Fibroblast of peridontal ligament (primary cell): Measurements from ENCODE around the gene ZNF416.

Experiments
- DNase-seq: peaks from one replicate; pipeline ENCODE4 v3.0.0-alpha.2; 2010; ENCODE audit errors: extremely low read depth

The ZNF416 gene

DNA sequence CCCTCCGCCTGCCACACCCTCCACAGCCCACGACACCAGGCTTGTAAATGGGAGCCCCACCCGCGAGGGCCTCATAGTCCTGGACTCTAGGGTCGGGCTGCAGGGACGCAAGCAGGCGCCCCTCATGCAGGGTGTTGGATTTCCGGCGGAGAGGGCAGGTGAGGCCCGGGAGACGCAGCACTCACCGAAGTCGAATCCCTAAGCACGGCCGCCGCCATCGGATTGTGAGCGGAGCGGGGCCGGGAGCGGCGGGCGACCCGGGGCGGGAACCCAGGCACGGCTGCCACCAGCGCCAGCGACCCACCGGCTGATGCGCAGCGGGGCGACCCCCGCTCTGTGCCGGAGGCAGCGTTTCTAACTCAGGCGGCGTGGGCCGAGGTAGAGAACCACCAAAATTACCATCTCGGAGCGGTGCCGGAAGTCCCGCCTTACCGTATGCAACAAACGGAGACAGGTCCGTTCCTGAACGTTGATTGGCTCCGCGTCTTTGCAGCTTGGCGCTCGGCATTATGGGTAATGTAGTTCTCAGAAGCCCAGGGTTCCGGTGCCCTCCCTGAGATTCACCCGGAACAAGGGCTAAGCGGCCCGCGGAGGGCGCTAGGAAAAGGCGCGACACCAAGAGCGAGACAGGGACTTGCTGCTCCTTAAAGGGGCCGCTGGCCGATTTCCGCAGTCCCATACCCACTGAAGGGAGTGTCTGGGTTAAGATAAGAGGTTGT is at the start of gene ZNF416:
Gene ZNF416, minus strand, starts transcription at position 425 of the 719 bp plus-strand sequence. Its CDS starts 207 bp downstream, at position 218.
- DNase-seq: peak; percentile 99

DNA sequence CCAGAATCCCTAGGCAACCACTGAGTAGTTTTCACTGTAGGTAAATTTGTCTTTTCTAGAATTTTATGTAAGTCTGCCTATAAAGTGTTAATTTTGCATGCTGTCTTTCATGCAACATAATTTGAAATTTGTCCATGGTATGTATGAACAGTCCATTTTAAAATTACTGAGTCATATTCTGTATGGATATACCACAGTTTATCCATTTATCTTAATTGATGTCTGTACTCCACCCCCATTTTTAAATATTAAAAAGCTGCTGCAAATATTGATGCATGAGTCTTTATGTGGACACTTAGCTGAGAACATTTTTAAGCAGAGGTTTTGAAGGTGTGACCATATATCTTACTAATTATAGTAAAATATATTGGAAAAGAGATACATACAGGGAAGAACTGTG is 44.4 kb upstream of the ZNF416 start:
- DNase-seq: no peak

DNA sequence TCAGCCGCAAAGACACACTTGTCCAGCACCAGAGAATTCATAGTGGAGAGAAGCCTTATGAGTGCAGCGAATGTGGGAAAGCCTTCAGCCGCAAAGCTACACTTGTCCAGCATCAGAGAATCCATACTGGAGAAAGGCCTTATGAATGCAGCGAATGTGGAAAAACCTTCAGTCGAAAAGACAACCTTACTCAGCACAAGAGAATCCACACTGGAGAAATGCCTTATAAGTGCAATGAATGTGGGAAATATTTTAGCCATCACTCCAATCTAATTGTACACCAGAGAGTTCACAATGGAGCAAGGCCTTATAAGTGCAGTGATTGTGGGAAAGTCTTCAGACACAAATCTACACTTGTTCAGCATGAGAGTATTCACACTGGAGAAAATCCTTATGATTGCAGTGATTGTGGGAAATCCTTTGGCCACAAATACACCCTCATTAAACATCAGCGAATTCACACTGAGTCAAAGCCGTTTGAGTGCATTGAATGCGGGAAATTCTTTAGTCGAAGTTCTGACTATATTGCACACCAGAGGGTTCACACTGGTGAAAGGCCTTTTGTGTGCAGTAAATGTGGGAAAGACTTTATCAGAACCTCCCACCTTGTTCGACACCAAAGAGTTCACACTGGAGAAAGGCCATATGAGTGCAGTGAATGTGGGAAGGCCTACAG is 42.1 kb upstream of the ZNF416 start:
- peak; percentile 17 for DNase-seq

DNA sequence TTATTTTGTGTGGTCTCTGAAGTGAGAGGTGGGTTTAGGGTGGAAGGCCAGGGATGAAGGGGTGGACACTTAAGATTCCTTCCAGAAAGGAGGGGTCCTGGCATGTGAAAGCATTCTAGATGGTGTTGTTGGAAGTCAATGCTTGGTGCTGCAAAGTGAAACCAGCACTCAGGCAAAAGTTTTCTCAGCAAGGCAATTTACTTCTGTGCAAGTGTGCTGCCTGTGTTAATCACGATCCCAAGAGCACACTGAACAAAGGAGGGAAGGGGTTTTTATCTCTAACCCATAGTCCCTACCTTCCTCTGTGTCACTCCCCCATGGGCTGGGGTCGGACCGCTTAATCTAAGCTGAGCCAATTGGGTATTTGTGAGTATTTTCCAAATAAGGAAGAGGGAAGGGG is 36.6 kb upstream of the ZNF416 start:
- DNase-seq: no peak

DNA sequence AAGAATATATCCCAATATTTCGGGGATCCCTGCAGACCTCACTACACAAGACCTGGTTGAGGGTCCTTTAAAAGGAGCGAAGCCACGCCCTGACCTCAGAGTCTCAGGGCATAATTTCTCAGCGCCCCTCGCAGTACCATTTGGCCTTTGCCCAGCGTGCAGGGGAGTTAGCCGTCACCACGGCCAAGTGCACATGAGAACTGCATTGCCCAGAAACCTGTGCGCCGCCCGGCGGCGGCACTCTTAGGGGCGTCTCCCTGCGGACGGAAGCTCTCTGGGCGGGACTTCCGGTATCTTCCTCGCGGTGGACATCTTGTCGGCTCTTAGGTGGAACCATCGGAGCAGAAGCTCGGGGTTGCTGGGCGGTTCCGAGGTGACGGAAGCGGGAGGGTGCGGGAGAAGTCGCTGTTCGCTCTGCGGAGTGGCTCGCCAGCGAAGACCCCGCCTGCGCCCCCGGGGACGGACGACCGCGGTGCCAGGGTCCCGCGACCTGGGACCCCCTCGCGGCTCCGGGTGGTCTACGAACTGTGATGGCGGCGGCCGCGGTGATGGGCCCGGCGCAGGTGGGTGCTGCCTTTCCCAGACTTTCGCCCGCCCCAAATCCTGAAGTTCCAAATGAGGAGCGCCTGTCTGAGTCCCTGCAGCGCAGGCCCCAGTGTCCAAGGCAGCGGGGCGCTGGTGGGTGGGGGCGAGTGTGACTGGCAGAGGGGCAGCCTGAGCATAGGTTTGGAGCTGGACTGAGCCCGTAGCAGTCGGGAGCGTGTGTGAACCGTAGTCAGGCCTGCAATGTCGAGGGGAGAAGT is 35.4 kb upstream of the ZNF416 start, which contains the start of gene ZNF134:
Gene ZNF134, plus strand, starts transcription at position 302 of the 803 bp plus-strand sequence. CDS start 5,227 bp downstream, outside the sequence.
- peak; percentile 85 for DNase-seq

DNA sequence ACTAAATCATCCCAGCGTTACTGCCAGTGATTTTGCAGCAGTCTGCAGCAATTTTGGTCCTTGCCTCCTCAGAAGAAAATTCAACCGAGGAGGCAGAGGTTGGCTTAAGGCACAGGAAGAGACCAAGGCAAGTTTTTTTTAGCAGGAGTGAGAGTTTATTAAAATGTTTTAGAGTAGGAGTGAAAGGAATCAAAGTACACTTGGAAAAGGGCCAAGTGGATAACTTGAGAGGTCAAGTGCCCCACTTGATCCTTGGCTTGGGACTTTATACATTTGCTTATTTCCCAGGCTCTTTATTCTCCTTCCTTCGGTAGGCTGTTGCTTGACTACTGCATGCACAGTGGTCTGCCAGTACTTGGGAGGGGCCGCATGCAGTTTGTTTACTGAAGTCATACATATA is 32.4 kb upstream of the ZNF416 start:
- DNase-seq: no peak

DNA sequence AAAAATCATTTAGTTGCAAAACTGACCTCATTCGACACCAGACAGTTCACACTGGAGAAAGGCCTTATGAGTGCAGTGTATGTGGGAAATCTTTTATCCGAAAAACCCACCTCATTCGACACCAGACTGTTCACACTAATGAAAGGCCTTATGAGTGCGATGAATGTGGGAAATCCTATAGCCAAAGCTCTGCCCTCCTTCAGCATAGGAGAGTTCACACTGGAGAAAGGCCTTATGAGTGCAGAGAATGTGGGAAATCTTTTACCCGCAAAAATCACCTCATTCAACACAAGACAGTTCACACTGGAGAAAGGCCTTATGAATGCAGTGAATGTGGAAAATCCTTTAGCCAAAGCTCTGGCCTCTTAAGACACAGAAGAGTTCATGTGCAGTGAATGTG is 28.2 kb upstream of the ZNF416 start:
- DNase-seq: no peak

DNA sequence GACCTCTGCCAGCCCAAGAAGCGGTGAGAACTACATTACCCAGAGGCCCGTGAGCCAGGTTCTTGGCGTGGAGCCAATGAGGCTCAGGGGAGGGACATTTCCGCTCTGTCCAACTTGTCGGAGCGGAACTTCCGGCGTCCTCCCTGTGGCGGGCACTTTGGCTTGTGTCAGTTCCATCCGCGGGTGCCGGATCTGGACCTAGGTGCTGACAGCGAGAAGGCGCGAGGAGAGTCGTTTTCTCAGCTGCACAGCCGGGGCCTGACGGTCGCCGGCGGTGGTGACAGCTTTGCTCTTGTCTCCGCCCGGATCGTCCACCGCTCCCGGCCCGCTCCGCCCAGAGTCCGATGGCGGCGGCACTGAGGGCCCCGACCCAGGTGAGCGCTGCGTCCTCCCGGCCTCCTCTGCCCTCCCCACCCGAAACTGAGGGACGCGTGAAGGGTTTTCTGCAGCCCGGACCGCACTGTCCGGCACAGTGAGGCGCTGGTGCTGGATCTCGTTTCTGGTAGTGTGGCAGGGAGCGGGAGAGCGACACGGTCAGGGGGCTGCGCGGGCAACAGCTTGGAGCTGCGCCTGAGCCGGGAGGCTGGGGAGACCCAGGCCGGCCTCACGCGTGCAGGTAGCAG is 21.2 kb upstream of the ZNF416 start, which contains the start of gene ZNF530:
Gene ZNF530, plus strand, starts transcription at position 125 of the 623 bp plus-strand sequence. CDS start 4,461 bp downstream, outside the sequence.
- DNase-seq: peak; percentile 91

DNA sequence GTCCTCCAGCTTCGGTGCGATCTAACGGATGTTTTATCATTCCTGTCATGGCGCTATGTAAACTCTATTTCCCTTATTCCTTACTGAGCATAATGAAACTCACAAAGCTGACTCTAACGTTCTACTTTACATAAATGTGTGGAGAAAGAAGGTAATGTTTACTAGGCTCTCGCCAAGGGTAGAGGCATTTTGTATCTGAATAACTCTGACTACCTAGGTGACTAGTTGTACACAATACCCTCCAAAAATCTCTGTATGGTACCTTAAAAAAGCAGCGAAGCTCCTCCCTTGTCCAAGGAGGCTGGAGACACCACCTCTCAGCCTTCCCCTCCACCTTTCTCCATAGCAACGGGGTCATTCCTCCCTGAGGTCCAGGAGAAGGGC is 20.7 kb upstream of the ZNF416 start:
- DNase-seq: no peak

DNA sequence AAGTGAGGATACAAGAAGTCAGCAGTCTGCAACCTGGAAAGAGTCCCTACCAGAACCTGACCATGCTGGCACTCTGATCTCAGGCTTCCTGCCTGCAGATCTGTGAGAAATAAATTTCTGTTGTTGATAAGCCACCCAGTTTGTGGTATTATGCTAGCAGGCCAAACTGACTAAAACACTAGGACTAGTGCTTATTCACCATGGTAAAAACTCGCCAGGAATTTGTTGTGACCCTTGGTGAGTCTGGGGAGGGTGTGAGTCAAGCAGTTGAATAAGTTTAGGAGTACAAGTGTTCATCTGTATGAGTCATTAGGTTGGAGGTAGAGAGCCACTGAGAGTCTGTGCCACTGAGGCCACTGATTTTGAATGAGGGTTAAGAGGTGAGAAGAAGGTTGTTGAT is 8.8 kb upstream of the ZNF416 start:
- no peak for DNase-seq

DNA sequence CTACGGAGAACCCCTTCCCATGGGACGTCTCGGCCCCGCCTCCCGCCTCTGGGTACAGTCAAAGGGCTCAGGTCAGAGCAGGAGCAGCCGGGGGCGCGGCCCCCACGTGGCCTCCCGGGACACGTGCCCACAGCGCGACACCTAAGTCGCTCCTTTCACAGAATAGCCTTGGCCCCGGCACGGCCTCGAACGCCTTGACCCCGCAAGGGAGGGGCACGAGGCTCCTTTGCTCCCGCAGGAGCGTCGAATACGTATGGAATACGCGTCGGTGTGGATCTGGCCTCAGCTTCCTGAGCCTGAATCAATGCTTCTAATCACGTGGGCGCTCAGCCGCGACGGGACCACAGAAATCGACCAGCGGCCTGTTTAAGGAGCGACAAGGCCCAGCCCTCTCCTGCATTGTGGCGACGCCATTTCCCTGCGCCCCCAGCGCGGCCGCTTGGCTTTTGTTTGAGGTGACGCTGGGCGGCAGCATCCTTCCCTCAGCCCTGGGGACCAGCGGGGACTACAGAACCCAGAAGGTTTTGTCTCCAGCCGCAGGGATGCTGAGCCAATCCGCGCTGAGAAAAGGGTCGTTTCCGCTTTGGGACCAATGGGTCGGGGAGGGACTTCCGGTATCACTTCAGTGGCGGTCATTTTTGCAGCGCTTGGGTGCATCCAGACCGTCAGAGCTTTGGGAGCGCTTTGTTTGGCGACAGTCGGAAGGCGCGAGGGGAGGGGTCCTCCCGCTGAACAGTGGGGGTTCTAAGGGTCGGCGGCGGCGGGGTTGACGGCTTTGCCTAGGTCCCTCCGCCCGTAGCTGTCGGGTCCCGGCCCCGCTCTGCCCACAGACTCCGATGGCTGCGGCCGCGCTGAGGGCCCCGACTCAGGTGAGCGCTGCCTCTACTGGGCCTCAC is 5.1 kb upstream of the ZNF416 start, which contains the start of gene ZIK1:
Gene ZIK1, plus strand, starts transcription at position 625 of the 896 bp plus-strand sequence. Its CDS starts 212 bp downstream, at position 837.
- DNase-seq: peak; percentile 92

DNA sequence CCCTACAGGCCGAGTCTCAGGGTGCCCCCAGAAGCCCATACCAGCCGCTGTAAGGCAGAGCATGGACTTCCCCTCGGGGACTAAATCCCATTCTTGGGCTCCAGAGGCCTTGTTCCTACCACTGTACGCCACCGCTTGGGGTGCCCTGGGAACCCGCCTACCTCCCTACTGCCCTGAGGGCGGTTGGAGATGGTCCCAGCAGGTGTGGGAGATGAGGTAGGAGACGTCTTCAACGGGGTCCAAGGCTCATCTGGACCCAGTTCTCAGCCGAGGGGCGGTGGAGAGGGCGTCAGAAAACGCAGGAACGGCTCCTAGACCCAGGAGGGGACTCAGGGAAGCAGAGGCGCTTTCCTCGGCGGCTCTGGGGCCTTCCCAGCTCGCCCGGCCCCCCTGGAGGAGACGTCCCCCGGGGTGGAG is 4.4 kb upstream of the ZNF416 start:
- DNase-seq: no peak

DNA sequence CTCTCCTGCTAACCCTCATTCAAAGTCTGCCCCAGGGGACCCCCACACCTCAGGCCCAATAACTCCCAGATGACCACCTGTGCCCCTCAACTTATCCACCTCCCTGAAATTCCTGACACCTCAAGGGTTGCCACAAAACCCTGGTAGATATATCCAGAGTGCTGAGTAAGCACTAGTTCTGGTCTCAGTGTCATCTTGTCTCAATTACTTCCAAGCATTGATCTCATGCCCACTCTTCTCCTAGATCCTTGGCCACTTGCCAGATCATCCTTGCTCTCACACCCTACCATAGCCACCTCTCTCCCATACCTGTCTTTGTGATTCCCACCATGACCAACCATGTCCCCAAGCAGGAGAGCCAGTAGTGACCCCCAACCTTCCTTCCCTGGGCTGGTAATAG is 2.0 kb downstream of the ZNF416 start:
- DNase-seq: no peak

DNA sequence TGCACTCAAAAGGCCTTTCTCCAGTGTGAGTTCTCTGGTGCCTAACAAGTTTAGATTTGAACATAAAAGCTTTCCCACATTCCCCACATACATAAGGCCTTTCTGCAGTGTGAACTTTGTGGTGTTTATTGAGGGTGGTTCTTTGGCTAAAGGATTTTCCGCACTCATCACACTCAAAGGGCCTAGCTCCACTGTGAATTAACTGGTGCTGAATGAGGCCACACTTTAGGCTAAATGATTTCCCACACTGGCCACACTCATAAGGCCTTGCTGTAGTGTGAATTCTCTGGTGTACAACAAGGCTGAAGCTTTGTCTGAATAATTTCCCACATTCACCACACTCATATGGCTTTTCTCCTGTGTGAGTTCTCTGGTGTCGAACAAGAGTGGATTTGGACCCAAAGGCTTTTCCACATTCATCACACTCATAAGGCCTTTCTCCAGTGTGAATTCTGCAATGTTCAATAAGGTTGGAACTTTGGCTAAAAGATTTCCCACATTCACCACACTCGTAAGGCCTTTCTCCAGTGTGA is 6.2 kb downstream of the ZNF416 start:
- DNase-seq: no peak

DNA sequence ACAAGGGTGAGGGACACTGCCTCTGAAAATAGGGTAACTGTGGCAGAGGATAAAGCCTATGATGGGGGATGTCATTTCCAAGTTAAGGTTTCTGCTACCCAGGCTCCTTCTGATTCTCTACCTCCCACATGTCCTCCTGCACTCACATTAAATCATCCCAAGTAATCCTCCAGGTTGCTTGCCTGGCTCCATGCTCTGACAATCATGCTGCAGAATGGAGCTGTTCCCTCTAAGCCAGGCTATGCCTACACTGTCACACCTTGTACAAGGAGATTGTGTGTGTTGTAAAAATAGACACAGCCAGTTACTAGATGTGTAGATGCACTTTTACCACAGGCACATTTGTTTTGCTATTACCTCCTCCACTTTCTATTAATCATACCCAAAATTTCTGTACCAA is 8.0 kb downstream of the ZNF416 start:
- DNase-seq: no peak

DNA sequence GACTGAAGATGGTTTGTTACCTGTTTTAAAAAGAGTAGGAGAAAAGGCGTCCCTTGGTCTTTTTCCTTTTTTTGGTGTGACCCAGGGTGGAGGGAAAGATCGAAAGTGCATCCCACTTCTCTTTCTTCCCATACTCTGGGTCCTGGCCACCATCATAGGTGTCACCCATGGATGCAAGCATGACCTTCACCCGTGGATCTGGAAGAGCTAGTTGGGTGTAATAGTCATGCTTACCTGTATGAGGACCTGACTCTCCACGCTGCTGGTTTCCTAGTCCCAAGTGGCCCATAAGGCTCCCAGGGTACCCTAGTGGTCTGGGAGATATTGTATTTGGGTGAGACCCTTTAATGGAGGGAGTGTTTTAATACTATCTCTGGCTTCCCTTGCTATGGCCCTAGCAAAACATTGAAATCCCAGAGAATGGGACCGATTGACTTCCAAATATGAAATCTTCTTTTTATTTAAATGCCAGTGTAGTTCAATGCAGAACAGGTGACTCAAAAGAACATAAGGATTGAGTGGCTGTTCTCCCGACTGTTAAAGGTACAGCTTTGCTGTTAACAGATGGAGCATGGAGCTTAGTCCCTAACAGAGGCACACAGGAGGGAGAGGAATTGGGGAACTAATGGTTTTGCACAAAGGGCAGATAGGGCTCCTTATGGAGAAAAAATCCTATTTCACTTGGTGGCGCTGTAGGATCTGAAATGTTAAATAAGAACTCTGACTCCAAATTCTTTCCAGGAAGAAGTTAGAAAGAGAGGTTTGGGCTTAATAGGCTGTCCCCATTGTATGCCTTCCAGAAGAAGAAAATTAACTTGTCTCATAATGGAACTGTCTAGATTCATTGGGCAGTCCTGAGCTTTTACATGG is 12.1 kb downstream of the ZNF416 start:
- peak; percentile 40 for DNase-seq

DNA sequence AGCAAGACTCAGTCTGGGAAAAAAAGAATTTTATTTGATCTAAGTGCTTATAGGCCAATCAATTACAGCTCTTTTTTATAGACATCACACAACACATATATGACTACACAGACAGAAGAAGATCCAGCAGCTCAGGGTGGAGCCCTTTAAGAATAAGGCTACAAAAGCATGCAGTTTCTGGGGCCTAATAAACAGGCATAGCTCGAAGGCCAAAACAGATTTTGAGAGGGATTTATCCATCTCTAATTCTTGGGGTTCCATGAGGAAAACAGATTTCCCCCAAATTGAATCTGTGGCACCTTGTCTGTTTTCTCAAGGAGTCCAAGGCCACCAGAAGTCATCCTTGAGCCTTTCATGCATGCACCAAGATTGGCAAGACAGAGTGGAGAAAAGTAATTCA is 15.2 kb downstream of the ZNF416 start:
- DNase-seq: no peak

DNA sequence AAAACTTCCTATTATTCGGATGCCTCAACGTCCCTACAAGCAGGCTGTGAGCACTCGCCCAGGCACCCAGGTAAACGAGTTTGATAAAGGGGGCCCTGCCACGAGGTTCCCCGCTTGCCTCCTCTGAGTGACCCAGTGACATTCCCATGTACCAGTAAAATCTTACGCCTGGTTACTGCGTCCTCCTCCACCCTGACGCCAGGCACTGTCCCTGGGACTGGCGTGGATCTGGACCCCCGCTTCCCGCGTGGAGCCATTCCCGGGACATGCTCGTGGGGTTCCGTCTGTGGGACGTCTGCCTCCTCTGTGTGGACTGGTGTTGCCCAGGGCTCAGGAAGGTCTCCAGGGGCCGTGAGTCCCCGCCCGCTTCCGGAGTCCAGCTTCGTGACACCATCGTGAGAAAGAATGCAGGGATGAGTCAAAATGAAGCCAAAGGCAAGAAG is 18.6 kb downstream of the ZNF416 start:
- DNase-seq: peak; percentile 60

DNA sequence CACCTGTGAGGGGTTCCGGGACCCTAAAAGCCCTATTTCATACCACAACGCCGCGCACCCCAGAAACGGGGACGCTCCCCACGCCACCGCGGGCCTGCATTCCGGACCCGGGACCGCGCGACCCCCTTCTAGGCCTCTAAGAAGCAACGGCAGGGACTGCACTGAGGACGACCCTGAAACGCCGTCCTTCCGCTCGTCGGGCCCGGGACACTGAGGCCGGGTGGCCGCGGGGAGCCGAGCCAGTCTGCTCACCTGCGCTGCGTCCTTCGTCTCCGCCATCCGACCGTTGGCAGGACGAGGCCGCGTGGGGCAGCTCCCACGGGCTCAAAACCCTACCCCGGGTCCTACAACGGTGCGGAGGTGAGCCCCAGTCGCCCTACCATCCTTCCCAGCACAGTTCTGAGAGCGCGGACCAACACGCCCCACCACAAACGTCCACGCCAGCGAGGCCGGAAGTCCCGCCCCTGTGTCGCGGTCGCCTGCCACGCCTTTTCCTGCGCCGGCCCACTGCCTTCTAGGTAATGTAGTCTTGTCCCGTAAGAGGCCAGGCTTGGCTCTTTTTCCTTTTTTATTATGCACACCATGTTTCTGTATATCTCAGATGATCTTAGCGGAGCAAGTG is 19.2 kb downstream of the ZNF416 start, which contains the start of gene ZNF550:
Gene ZNF550, minus strand, starts transcription at position 460 of the 622 bp plus-strand sequence. Its CDS starts 181 bp downstream, at position 279.
- DNase-seq: peak; percentile 81
